Activated B cell treated with CpG ODN at 0.5 μM for 24 hours (primary cell): ENCODE data around the gene AUTS2. TPM values are rescaled to one million over a fixed set of nuclear protein-coding genes. Genes with fewer than 3 reads are reported as not detected.

Experiments used
- ATAC-seq: fragments of 200-7000 bp; cut with Tn5 transposase; one replicate; pipeline ENCODE4 v1.10.0; 2021; ENCODE audit warnings: low read depth, mild to moderate bottlenecking, moderate library complexity
- CTCF ChIA-PET: fragments of 350-600 bp; sonication (Branson Sonifier 250); formaldehyde crosslinking; loops from one replicate; lab custom pipeline; 2021; ENCODE audit warnings: antibody characterized with exemption; lab: Charles Lee
- POLR2A ChIA-PET: fragments of 350-600 bp; sonication (Branson Sonifier 250); formaldehyde crosslinking; loops from one replicate; lab custom pipeline; 2021; ENCODE audit warnings: antibody characterized with exemption; lab: Charles Lee
- DNase-seq: peaks from one replicate; pipeline ENCODE4 v3.0.0; 2022
- H3K27ac Mint-ChIP-seq: one replicate; pipeline ENCODE4 v1.8.0; 2020; ENCODE audit warnings: mixed read lengths
- H3K27me3 Mint-ChIP-seq: one replicate; pipeline ENCODE4 v1.8.0; 2021; ENCODE audit warnings: mixed read lengths
- H3K36me3 Mint-ChIP-seq: one replicate; pipeline ENCODE4 v1.8.0; 2021; ENCODE audit warnings: low read depth, mixed read lengths
- H3K4me1 Mint-ChIP-seq: one replicate; pipeline ENCODE4 v1.8.0; 2021; ENCODE audit warnings: mixed read lengths
- H3K4me3 Mint-ChIP-seq: one replicate; pipeline ENCODE4 v1.8.0; 2020; ENCODE audit warnings: mild to moderate bottlenecking, mixed read lengths
- H3K9me3 Mint-ChIP-seq: one replicate; pipeline ENCODE4 v1.8.0; 2020; ENCODE audit warnings: mixed read lengths
- intact Hi-C: fragments of 100-400 bp; cut with micrococcal nuclease; formaldehyde crosslinking; loops from one replicate; pipeline ENCODE4 v1.15.1; 2024
- total RNA-seq: library from RNA; stranded (reverse); gene quantifications from 2 replicates; pipeline ENCODE4 v1.2.3, GENCODE V29; 2022
- TF ChIP-seq, protein P1 (sequence below): fragments of 200-600 bp; IDR thresholded peaks from one replicate; pipeline ENCODE4 v1.8.0; 2022; ENCODE audit warnings: antibody characterized with exemption, mild to moderate bottlenecking

Gene AUTS2
- total RNA-seq, 1 donor from 2014 or later = 15.9 TPM

DNA sequence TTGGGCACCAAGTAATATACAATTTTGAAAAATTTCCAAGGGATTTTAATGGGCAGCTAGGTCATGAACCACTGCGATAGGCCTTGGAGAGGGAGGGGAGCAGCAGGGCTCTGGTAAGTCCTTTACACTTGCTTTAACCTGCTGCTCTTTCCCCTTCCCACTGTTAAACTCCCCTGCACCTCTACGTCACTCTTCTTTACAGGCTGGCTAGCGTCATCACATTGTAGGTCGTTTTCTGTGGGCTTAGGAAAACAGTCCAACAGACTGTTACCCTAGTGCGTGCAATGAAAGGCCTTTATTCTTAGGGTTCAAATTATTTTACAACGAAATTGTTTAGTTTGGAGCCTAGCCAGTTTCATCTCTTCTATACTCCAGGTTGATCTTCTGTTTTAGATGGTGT is 235.7 kb downstream of the AUTS2 start:
- POLR2A ChIA-PET = interaction anchor here (1.2 kb wide), 1 partner anchor 12 kb away, joined by 3 read pairs; no protein-coding TSS in a partner anchor
- H3K4me1 Mint-ChIP-seq = peaks cover 5% of the 10 kb centered on the region
- TF ChIP-seq, protein P1, sequence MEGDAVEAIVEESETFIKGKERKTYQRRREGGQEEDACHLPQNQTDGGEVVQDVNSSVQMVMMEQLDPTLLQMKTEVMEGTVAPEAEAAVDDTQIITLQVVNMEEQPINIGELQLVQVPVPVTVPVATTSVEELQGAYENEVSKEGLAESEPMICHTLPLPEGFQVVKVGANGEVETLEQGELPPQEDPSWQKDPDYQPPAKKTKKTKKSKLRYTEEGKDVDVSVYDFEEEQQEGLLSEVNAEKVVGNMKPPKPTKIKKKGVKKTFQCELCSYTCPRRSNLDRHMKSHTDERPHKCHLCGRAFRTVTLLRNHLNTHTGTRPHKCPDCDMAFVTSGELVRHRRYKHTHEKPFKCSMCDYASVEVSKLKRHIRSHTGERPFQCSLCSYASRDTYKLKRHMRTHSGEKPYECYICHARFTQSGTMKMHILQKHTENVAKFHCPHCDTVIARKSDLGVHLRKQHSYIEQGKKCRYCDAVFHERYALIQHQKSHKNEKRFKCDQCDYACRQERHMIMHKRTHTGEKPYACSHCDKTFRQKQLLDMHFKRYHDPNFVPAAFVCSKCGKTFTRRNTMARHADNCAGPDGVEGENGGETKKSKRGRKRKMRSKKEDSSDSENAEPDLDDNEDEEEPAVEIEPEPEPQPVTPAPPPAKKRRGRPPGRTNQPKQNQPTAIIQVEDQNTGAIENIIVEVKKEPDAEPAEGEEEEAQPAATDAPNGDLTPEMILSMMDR = no peak

DNA sequence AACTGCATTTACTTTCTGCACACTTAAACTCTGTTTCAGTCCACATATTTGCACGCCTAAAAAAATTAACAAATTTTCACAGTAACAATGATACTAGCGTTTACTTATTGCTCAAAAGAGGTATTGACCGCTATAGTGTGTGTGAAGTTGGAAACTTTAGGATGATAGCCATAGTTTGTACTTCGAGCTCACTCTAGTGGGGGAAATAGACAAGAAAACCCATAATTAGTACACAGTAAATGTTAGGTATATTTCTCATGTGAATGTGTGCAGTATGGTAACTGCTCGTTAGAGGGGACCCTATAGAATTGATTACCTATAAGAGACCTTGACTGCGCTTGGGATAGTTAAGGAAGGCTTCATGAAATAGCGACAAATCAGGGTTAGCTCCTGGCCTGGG is 238.4 kb downstream of the AUTS2 start:
- Mint-ChIP-seq H3K9me3 (no peaks in the 10 kb centered on the region), H3K36me3 (peaks cover 31% of the 10 kb centered on the region), H3K27me3 (no peaks in the 10 kb centered on the region), H3K27ac (no peak overlapping the region), H3K4me3 (no peak overlapping the region), H3K4me1 (peaks cover 29% of the 10 kb centered on the region)
- CTCF ChIA-PET = interaction anchor here (1.3 kb wide), 1 partner anchor 51 kb away, joined by 4 read pairs; no protein-coding TSS in a partner anchor
- POLR2A ChIA-PET = interaction anchor here (1.0 kb wide), 1 partner anchor 12 kb away, joined by 3 read pairs; no protein-coding TSS in a partner anchor
- DNase-seq (no peak), ATAC-seq (no peak)
- TF ChIP-seq, protein P1 = no peak
- intact Hi-C loops = no loop called here

More for the DNA sequence above, 235.7 kb downstream of the AUTS2 start:
- Mint-ChIP-seq H3K36me3 (peaks cover 33% of the 10 kb centered on the region), H3K27me3 (no peaks in the 10 kb centered on the region), H3K9me3 (no peaks in the 10 kb centered on the region), H3K4me3 (no peak overlapping the region), H3K27ac (no peak overlapping the region)
- intact Hi-C loops = no loop called here
- CTCF ChIA-PET = no interaction called here
- ATAC-seq (no peak), DNase-seq (no peak)

- H3K4me3 Mint-ChIP-seq = no peak overlapping the region
- no peak overlapping the region for H3K27ac Mint-ChIP-seq
- intact Hi-C loops = no loop called here
- POLR2A ChIA-PET = interaction anchor here (1.0 kb wide), 1 partner anchor 13 kb away, joined by 3 read pairs; no protein-coding TSS in a partner anchor
- CTCF ChIA-PET = interaction anchor here (1.3 kb wide), 1 partner anchor 50 kb away, joined by 4 read pairs; no protein-coding TSS in a partner anchor
- H3K9me3 Mint-ChIP-seq = no peaks in the 10 kb centered on the region
- DNase-seq (no peak), ATAC-seq (no peak)
- H3K27me3 Mint-ChIP-seq = no peaks in the 10 kb centered on the region
- H3K36me3 Mint-ChIP-seq = peaks cover 26% of the 10 kb centered on the region
- H3K4me1 Mint-ChIP-seq = peaks cover 33% of the 10 kb centered on the region
- TF ChIP-seq, protein P1 = no peak
These were observed 239.3 kb downstream of the AUTS2 start for GRCh38 chr7:69837387-69838068.

DNA sequence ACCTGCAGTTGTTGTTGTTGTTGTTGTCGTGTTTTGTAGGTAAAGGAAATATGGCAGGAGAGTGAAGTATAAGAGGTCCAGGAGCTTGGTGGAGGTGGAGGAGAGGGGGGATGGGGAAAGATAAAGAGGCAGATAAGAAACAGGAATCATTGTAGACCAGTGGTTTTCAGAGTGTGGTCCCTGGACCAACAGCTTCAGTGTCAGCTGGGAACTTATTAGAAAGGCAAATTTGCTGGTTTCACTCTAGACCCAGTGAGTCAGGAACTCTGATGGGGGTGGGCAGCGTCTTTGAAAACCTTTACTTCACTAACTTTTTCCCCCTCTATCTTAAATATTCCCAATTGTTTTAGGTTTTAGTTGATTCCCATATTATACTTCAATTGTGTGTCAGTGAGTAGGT is 241.5 kb downstream of the AUTS2 start:
- DNase-seq = no peak
- Mint-ChIP-seq H3K4me1 (peaks cover 55% of the 10 kb centered on the region), H3K36me3 (peaks cover 12% of the 10 kb centered on the region), H3K9me3 (peaks cover 4% of the 10 kb centered on the region), H3K4me3 (peak overlapping the region; percentile 78), H3K27me3 (no peaks in the 10 kb centered on the region), H3K27ac (peak overlapping the region; percentile 84)
- POLR2A ChIA-PET = interaction anchor here (0.9 to 2.6 kb wide), 5 partner anchors 12 to 167 kb away, joined by 3 to 15 read pairs (median 7); no protein-coding TSS in a partner anchor
- peak; percentile 65 for ATAC-seq
- intact Hi-C loops = loop anchor here (1.0 to 10.0 kb wide), 4 partner anchors 48 to 855 kb away; no protein-coding TSS in a partner anchor
- CTCF ChIA-PET = no interaction called here
- TF ChIP-seq, protein P1 = no peak

GRCh38 chr7:69840248-69840647 is 242.0 kb downstream of the AUTS2 start:
- intact Hi-C loops = loop anchor here (1.0 to 10.0 kb wide), 4 partner anchors 47 to 855 kb away; no protein-coding TSS in a partner anchor
- CTCF ChIA-PET = no interaction called here

More at GRCh38 chr7:69840248-69840647, 242.0 kb downstream of the AUTS2 start:
- peaks cover 10% of the 10 kb centered on the region for H3K36me3 Mint-ChIP-seq
- DNase-seq (no peak), ATAC-seq (peak; percentile 16)
- peak overlapping the region; percentile 84 for H3K27ac Mint-ChIP-seq
- TF ChIP-seq, protein P1 = no peak
- peaks cover 4% of the 10 kb centered on the region for H3K9me3 Mint-ChIP-seq
- H3K27me3 Mint-ChIP-seq = no peaks in the 10 kb centered on the region
- POLR2A ChIA-PET = interaction anchor here (0.9 to 2.6 kb wide), 4 partner anchors 13 to 101 kb away, joined by 3 to 15 read pairs (median 10); no protein-coding TSS in a partner anchor
- H3K4me1 Mint-ChIP-seq = peaks cover 60% of the 10 kb centered on the region
- peak overlapping the region; percentile 78 for H3K4me3 Mint-ChIP-seq
